Skeletal muscle tissue (tissue), 4 donors: ENCODE data around the gene NR6A1. TPM values are rescaled to one million over a fixed set of nuclear protein-coding genes. Genes with fewer than 3 reads are reported as not detected.

Experiments used
- H3K27ac ChIP-seq: one replicate; pipeline ENCODE4 v1.7.0; 2013; ENCODE audit warnings: mild to moderate bottlenecking, low read depth, low read length, inconsistent platforms
- H3K27me3 ChIP-seq, 3 donors: one replicate each; pipeline ENCODE4 v1.7.0; 2013; ENCODE audit warnings: low read length in 3 of 3; ENCODE audit not compliant: control insufficient read depth in 3 of 3, insufficient read depth in 3 of 3
- H3K36me3 ChIP-seq, 3 donors: one replicate each; pipeline ENCODE4 v1.7.0; 2013; ENCODE audit warnings: low read length in 3 of 3; ENCODE audit not compliant: control insufficient read depth in 3 of 3, insufficient read depth in 3 of 3
- H3K4me1 ChIP-seq, 3 donors: one replicate each; pipeline ENCODE4 v1.7.0; 2013; ENCODE audit warnings: low read length in 3 of 3, mild to moderate bottlenecking in 3 of 3; ENCODE audit not compliant: control insufficient read depth in 3 of 3, insufficient read depth in 3 of 3
- H3K4me3 ChIP-seq, 3 donors: one replicate each; pipeline ENCODE4 v1.7.0; 2013; ENCODE audit warnings: low read length in 3 of 3
- H3K9ac ChIP-seq, 3 donors: one replicate each; pipeline ENCODE4 v1.7.0; 2013; ENCODE audit warnings: low read length in 3 of 3, mild to moderate bottlenecking in 3 of 3, moderate library complexity in 2 of 3, low read depth in 1 of 3
- H3K9me3 ChIP-seq, 3 donors: one replicate each; pipeline ENCODE4 v1.7.0; 2013; ENCODE audit warnings: low read length in 3 of 3; ENCODE audit not compliant: control insufficient read depth in 3 of 3
- total RNA-seq: library from RNA; depleted of rRNA; stranded (reverse); fragments of >200 nt; gene quantifications from one replicate; pipeline ENCODE4 v1.2.3, GENCODE V29; 2014
- donor health status: Osteomylitis.

Gene NR6A1
- total RNA-seq, 1 donor from 2014 or later, result 0.52 TPM

DNA sequence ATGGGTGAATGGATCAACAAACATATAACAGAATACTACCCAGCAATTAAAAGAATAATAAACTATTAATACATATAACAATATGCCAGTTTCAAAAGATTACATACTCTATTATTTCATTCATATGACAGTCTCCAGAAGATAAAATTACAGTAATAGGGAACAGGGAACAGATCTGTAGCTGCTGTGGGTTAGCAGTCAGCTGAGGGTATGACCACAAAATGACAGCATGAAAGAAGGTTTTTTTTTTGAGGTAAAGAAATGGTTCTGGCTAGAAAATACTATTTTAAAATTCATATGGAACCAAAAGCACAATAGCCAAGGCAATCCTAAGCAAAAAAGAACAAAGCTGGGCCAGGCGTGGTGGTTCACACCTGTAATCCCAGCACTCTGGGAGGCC, 190.9 kb downstream of the NR6A1 start:
- H3K9me3 ChIP-seq, result no peaks in the 10 kb centered on the region
- no peak overlapping the region for H3K27ac ChIP-seq
- no peaks in the 10 kb centered on the region for H3K4me1 ChIP-seq
- H3K27me3 ChIP-seq, result no peaks in the 10 kb centered on the region
- no peak overlapping the region for H3K4me3 ChIP-seq
- H3K36me3 ChIP-seq, result no peaks in the 10 kb centered on the region
- no peak overlapping the region for H3K9ac ChIP-seq

DNA sequence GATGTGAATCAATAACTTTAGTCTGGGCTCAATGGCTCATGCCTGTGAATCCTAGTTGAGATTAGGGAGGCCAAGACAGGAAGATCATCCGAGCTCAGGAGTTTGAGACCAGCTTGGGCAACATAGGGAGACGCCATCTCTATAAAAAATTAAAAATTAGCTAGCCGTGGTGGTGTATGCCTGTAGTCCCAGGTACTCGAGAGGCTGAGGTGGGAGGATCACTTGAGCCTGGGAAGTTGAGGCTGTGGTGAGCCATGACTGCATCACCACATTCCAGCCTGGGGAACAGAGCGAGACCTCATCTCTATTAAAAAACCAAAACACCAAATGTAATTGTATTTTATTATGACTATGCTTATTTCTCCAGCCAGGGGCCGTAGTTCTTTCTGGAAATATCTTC, 194.4 kb downstream of the NR6A1 start:
- no peak overlapping the region for H3K4me3 ChIP-seq
- H3K9me3 ChIP-seq, result no peaks in the 10 kb centered on the region
- H3K36me3 ChIP-seq, result no peaks in the 10 kb centered on the region
- no peak overlapping the region for H3K9ac ChIP-seq
- H3K27ac ChIP-seq, result no peak overlapping the region
- H3K27me3 ChIP-seq, result no peaks in the 10 kb centered on the region
- H3K4me1 ChIP-seq, result no peaks in the 10 kb centered on the region

DNA sequence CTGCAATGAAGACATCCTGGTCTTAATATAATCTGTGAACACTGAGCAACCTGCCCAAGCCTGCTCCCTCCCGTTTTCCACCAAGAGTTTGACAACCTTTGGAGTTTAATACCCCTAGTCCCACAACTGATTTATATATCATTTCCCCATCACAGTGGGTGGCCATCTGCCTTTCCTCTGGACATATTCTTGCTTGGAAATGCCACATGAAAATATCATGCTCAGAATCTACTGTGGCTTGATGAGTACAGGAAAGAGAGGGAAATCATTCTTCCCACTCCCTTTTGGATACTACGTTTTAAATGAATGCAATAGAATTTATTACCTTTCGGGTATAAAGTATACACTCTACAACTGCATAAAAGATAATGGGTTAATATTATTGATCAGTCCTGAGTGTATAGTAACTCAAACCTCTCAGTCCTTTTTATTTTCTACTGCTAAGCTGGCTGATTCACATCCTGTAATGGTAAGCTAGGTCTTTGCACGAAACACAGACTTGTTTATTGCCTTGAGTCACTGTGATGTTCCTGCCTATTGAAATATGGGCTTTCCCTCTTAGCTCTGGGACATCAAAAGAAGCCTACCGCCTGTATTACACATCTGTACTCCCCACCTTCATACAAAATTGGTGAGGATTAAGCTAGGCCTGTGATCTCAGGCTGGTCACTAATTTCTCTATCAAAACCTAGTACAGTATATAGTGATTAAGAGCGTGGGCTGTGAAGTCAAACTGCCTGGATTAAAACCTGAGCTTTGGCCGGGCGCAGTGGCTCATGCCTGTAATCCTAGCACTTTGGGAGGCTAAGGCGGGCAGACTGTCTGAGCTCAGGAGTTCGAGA, 196.4 kb downstream of the NR6A1 start:
- H3K4me1 ChIP-seq, result no peaks in the 10 kb centered on the region
- no peaks in the 10 kb centered on the region for H3K9me3 ChIP-seq
- no peak overlapping the region for H3K9ac ChIP-seq
- no peaks in the 10 kb centered on the region for H3K36me3 ChIP-seq
- no peak overlapping the region for H3K4me3 ChIP-seq
- H3K27me3 ChIP-seq, result no peaks in the 10 kb centered on the region
- H3K27ac ChIP-seq, result no peak overlapping the region

DNA sequence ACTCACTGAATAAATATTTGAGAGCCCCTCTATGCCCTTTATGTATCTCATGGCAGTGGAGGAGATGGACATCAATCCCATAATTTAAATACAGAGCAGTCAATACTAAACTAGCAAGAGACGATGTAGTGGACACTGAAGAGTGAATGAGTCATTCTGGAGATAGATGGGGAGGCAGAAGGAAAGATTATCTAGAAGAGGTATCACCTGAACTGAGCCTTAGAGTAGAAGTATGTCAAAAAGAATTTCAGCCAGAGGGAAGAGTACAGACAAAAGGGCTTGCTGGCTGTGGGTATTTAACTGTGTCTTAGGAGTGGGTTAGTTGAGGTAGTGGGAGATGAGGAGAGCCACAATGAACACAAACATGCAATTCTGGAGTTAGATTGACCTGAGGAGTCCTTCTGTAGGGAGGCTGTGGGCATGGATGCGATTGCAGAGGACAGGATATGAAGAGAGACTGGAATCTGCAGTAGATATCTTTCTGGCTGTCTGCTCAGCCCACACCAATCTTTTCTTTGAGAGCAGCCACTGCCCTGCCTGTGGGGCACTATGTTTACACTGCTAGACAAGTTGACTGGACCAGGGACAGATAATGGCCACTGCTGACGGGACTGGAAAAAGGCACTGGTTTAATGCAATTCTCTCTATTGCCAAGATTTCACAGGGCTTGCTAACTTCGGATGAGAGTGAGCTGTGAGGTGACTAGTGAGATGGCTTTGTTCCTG, 200.0 kb downstream of the NR6A1 start:
- H3K36me3 ChIP-seq, result no peaks in the 10 kb centered on the region
- no peak overlapping the region for H3K9ac ChIP-seq
- H3K27ac ChIP-seq, result no peak overlapping the region
- H3K27me3 ChIP-seq, result no peaks in the 10 kb centered on the region
- no peaks in the 10 kb centered on the region for H3K9me3 ChIP-seq
- H3K4me3 ChIP-seq, result no peak overlapping the region
- H3K4me1 ChIP-seq, result no peaks in the 10 kb centered on the region

DNA sequence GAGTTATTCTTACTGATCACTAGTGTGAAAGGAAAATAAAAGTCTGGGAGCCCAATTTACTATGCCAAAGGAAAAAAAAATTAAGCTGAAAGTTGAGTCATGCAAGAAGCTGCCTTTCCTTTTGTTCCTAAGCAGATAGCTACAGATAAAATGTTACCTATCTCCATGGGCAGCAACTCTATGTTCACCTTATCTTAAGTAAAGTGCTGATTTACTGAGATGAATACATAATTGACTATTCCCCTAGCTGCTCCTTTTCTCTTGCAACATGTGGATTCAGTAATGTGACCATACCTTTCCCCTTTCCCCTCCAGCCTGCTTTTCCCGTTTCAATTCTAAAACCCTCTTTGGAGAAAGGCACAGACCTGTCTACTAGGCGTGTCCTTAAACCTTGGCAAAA, 201.2 kb downstream of the NR6A1 start:
- Histone ChIP-seq H3K4me3 (no peak overlapping the region), H3K36me3 (no peaks in the 10 kb centered on the region), H3K9ac (no peak overlapping the region), H3K9me3 (no peaks in the 10 kb centered on the region), H3K27ac (no peak overlapping the region), H3K27me3 (no peaks in the 10 kb centered on the region), H3K4me1 (no peaks in the 10 kb centered on the region)

DNA sequence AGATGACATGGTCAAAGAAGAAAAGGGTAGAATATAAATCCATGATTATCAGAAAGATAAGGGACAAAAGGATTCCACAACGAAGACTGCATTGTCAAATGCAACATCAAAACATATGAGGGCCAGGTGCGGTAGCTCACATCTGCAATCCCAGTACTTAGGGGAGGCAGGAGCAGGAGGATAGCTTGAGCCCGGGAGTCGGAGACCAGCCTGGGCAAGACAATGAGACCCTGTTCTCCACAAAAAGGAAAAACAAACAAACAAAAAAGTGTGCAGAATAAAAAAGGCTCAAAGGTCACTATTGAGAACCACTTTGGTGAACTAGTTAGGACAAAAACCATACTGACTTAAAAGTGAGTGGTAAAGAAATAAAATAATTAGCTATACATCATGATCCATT, 203.7 kb downstream of the NR6A1 start:
- Histone ChIP-seq H3K4me1 (no peaks in the 10 kb centered on the region), H3K4me3 (no peak overlapping the region), H3K9ac (no peak overlapping the region), H3K27ac (no peak overlapping the region), H3K36me3 (no peaks in the 10 kb centered on the region), H3K27me3 (no peaks in the 10 kb centered on the region), H3K9me3 (no peaks in the 10 kb centered on the region)

DNA sequence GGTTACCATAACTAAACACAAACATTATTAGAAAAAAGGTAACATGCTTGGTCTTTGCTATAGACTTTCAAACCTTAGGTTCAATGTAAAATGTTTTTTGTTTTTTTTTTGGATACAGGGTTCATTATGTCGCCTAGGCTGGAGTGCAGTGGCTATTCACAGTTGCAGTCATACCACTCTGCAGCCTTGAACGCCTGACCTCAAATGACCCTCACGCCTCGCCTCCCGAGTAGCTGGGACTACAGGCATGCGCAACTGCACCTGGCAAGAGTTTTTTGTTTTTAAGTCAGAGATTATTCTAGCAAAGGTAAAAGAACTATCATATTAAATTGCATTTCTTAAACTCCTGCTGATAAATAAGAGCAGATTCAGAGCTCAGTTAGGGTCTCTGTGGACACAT, 208.8 kb downstream of the NR6A1 start:
- Histone ChIP-seq H3K4me3 (no peak overlapping the region), H3K27ac (no peak overlapping the region), H3K27me3 (no peaks in the 10 kb centered on the region), H3K4me1 (no peaks in the 10 kb centered on the region), H3K9me3 (no peaks in the 10 kb centered on the region), H3K36me3 (no peaks in the 10 kb centered on the region), H3K9ac (no peak overlapping the region)

DNA sequence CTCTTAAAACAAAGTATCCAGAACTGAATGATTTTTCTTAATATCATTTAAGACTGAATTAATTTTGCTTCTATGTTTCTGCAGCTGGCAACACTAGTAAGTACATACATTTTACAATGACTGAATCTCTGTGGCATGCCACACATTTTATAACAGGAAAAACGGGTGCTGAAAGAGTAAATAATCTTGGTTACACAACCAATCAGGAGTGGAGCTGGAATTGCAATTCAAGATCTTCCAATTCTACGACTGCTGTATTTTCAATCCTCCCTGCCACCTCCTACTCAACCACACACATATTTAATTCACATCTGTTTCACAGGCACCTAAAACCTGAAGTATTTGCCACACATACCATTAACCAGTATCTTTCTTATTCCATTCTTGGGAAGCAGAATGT, 211.2 kb downstream of the NR6A1 start:
- H3K36me3 ChIP-seq, result no peaks in the 10 kb centered on the region
- H3K4me1 ChIP-seq, result no peaks in the 10 kb centered on the region
- H3K9ac ChIP-seq, result no peak overlapping the region
- no peak overlapping the region for H3K27ac ChIP-seq
- H3K4me3 ChIP-seq, result no peak overlapping the region
- no peaks in the 10 kb centered on the region for H3K9me3 ChIP-seq
- no peaks in the 10 kb centered on the region for H3K27me3 ChIP-seq

DNA sequence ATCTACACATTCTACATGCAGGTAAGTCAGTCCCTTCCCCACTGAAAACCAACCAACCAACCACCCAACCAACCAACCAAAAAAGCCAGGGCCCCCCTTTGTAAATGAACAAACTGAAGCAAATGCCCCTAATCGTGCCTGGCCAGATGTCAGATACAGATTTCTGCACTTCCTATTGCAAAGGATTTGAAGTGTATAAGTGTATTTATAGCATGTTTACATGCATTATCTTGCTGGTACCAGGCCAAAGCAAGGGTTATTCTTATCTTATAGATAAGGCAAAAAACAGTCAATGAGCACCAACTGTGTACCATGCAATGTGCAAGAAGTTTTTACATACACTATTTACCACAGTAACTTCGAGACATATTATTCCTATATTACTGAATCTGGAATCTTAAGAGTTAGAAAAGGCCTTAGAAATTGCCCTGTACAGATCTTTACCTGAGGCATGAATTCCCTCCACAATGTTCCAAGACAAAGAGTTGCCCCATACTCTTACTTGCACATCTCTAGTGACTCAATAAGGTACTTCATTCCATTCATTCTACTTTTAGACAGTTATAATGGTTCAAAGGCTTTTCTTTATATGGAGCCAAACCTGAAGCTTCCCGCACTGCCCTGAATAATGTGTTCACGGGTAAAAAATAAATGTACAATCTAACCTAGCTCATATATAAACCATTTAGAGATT, 212.2 kb downstream of the NR6A1 start:
- H3K4me3 ChIP-seq, result no peak overlapping the region
- H3K36me3 ChIP-seq, result no peaks in the 10 kb centered on the region
- no peak overlapping the region for H3K27ac ChIP-seq
- H3K27me3 ChIP-seq, result no peaks in the 10 kb centered on the region
- H3K4me1 ChIP-seq, result no peaks in the 10 kb centered on the region
- no peaks in the 10 kb centered on the region for H3K9me3 ChIP-seq
- H3K9ac ChIP-seq, result no peak overlapping the region

DNA sequence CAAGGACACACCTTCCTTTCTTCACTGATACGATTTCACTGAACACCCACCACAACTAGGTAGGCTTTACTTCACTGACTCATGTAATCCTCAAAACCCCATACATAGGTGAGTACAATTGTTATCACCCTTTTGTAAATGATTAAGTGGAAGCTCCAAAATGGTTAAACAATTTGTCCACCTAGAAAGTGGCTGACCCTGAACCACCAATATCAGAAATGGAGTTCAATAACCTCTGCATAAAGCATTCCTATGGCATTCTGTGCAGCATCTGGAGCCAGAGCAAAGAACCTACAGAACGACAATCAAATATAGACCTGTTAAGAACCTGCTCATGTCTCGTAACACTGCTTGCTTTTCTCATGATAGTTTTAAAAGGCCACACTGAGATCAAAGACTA, 213.2 kb downstream of the NR6A1 start:
- Histone ChIP-seq H3K27me3 (no peaks in the 10 kb centered on the region), H3K9ac (no peak overlapping the region), H3K4me1 (no peaks in the 10 kb centered on the region), H3K9me3 (no peaks in the 10 kb centered on the region), H3K36me3 (no peaks in the 10 kb centered on the region), H3K4me3 (no peak overlapping the region), H3K27ac (no peak overlapping the region)
